Activated effector memory CD4-positive, alpha-beta T cell treated with anti-CD3 and anti-CD28 coated beads, Interleukin-2, amount 50 U/mL, for 16 hours (primary cell): ENCODE data around the gene CLEC4M.
"Not testable (repeated sequence)": the region's sequence is repeated elsewhere in the genome, so short reads cannot be mapped to it uniquely, and the experiment has no call there.

Source experiments
- DNase-seq: peaks from one replicate; pipeline ENCODE4 v3.0.0-alpha.2; 2020

Gene CLEC4M

DNA sequence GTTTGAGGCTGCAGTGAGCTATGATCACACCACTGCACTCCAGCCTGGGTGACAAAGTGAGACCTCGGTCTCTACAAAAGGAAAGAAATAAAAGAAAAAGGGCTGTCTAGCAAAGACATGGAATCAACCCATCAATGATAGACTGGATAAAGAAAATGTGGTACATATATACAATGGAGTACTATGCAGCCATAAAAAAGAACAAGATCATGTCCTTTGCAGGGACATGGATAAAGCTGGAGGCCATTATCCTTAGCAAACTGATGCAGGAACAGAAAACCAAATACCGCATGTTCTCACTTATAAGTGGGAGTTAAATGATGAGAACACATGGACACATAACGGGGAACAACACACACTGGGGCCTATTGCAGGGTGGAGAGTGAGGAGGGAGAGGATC, 53.0 kb downstream of the CLEC4M start:
- not testable (repeated sequence) for DNase-seq

DNA sequence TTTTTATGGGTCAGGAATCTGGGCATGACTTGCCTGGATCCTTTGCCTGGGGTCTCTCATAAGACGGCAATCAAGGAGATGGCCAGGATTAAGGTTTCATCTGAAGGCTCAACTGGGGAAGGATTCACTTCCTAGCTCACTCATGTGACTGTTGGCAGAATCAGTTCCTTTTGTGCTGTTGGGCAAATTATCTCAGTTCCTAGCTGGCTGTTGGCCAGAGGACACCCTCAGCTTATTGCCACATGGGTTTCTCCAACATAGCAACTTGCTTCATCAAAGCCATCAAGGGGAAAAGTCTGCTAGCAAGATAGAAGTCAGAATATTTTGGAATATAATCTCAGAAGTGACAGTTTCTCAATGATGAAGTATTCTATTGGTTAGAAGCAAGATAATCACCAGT, 54.8 kb downstream of the CLEC4M start:
- no peak for DNase-seq

DNA sequence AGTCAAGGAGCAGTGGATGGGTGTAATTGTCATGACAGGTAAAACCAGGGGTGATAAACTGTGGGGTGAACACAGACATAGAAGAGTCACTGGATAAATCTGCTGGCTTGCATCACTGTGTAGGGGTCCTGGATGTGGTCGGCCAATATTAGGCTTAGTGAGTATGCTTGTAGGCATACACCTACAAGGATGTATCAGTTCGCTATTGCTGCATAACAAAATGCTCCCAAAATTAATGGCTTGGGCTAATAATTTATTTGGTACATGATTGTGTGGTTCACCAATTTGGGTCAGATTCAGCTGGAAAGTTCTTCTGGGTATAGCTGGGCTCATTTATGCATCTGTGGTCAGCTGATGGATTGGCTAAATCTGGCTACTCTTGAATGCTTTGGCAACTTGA, 55.8 kb downstream of the CLEC4M start:
- no peak for DNase-seq
